GM12801 (cell line): ENCODE measurements around the gene ACTA2.

Source experiments
- CTCF ChIP-seq: IDR thresholded peaks from one replicate; pipeline ENCODE4 v1.5.1; 2011; ENCODE audit warnings: control low read depth; ENCODE audit not compliant: insufficient read length; ENCODE audit errors: extremely low read depth

Gene ACTA2

GRCh38 chr10:88980800-88981199 lies 28.2 kb upstream of the ACTA2 start:
- TF ChIP-seq CTCF: no peak

- no peak for TF ChIP-seq CTCF
Measured at GRCh38 chr10:88980247-88980646, 27.7 kb upstream of the ACTA2 start.

GRCh38 chr10:88979603-88980002 lies 27.0 kb upstream of the ACTA2 start:
- no peak for TF ChIP-seq CTCF

- no peak for TF ChIP-seq CTCF
Measured at GRCh38 chr10:88979153-88979562, 26.6 kb upstream of the ACTA2 start.

GRCh38 chr10:88978463-88978862 lies 25.9 kb upstream of the ACTA2 start:
- TF ChIP-seq CTCF: no peak

- TF ChIP-seq CTCF: no peak
Measured at GRCh38 chr10:88975377-88975720, 22.8 kb upstream of the ACTA2 start.

GRCh38 chr10:88974446-88975376 lies 22.1 kb upstream of the ACTA2 start:
- no peak for TF ChIP-seq CTCF
